Smooth muscle cell (in vitro differentiated cells): ENCODE measurements around the gene RASGRP1. TPM values are rescaled to one million over a fixed set of nuclear protein-coding genes. Genes with fewer than 3 reads are reported as not detected.

Experiments used
- DNase-seq: peaks from one replicate; lab custom pipeline; 2025; ENCODE audit not compliant: unreplicated experiment; lab: John Stamatoyannopoulos, UW
- H2AFZ ChIP-seq: fragments of 200-600 bp; sonication (generic); 2 replicates; pipeline ENCODE4 v1.6.0; 2016; ENCODE audit warnings: antibody characterized with exemption, low read depth, mild to moderate bottlenecking
- H3F3A ChIP-seq: fragments of 200-600 bp; sonication (generic); 2 replicates; pipeline ENCODE4 v1.6.0; 2017; ENCODE audit warnings: antibody characterized with exemption, low read depth
- H3K27ac ChIP-seq: fragments of 200-600 bp; sonication (generic); 2 replicates; pipeline ENCODE4 v1.5.1; 2016; ENCODE audit warnings: low read depth, mild to moderate bottlenecking
- H3K27me3 ChIP-seq: fragments of 200-600 bp; sonication (generic); 2 replicates; pipeline ENCODE4 v1.6.1; 2016; ENCODE audit warnings: low read depth, mild to moderate bottlenecking
- H3K36me3 ChIP-seq: fragments of 200-600 bp; sonication (generic); 2 replicates; pipeline ENCODE4 v1.5.1; 2016; ENCODE audit warnings: low read depth
- H3K4me1 ChIP-seq: fragments of 200-600 bp; sonication (generic); 2 replicates; pipeline ENCODE4 v1.5.1; 2016; ENCODE audit warnings: low read depth
- H3K4me2 ChIP-seq: fragments of 200-600 bp; sonication (generic); 2 replicates; pipeline ENCODE4 v1.6.0; 2016; ENCODE audit warnings: mild to moderate bottlenecking
- H3K4me3 ChIP-seq: fragments of 200-600 bp; sonication (generic); 2 replicates; pipeline ENCODE4 v1.5.1; 2016; ENCODE audit warnings: mild to moderate bottlenecking
- H3K79me2 ChIP-seq: fragments of 200-600 bp; sonication (generic); 2 replicates; pipeline ENCODE4 v1.6.0; 2016; ENCODE audit warnings: low read depth, mild to moderate bottlenecking
- H3K9ac ChIP-seq: fragments of 200-600 bp; sonication (generic); 2 replicates; pipeline ENCODE4 v1.6.0; 2016; ENCODE audit warnings: low read depth
- H3K9me3 ChIP-seq: fragments of 200-600 bp; sonication (generic); replicated peaks from 2 replicates; pipeline ENCODE4 v1.5.1; 2016; ENCODE audit warnings: low read depth
- H4K20me1 ChIP-seq: fragments of 200-600 bp; sonication (generic); 2 replicates; pipeline ENCODE4 v1.6.0; 2016; ENCODE audit warnings: low read depth
- CTCF ChIP-seq: fragments of 200-600 bp; sonication (generic); IDR thresholded peaks from 2 replicates; pipeline ENCODE4 v1.5.1; 2017; ENCODE audit warnings: borderline replicate concordance, mild to moderate bottlenecking, antibody characterized with exemption; ENCODE audit not compliant: insufficient read depth, poor library complexity, severe bottlenecking
- WGBS: methylation state at CpG from one replicate; pipeline ENCODE4 v1.1.7; 2016; ENCODE audit warnings: low lambda C conversion rate; 5-methylcytosine and 5-hydroxymethylcytosine counted together
- polyA plus RNA-seq: library from polyadenylated mRNA; unstranded; fragments of >200 nt; fragmentation: Nextera tagmentation; extraction: Ambion mirVana; gene quantifications from 2 replicates; pipeline ENCODE4 v1.2.1, GENCODE V29; 2016
- total RNA-seq: library from RNA; depleted of rRNA; stranded (reverse); fragments of >200 nt; gene quantifications from 2 replicates; pipeline ENCODE4 v1.2.3, GENCODE V29; 2014

Gene RASGRP1
- total and polyA plus RNA-seq, 2 experiments from 2014 or later = 0.97 to 10.0 TPM

GRCh38 chr15:38539008-38539343, 25.6 kb downstream of the RASGRP1 start:
- Histone ChIP-seq H4K20me1 (no peaks in the 10 kb centered on the region), H3K4me1 (no peaks in the 10 kb centered on the region), H3K4me2 (no peak overlapping the region), H3K4me3 (no peak overlapping the region), H2AFZ (no peak overlapping the region), H3F3A (peaks cover 3% of the 10 kb centered on the region), H3K9me3 (no peaks in the 10 kb centered on the region), H3K79me2 (no peaks in the 10 kb centered on the region), H3K9ac (no peak overlapping the region), H3K27ac (no peak overlapping the region), H3K36me3 (no peaks in the 10 kb centered on the region), H3K27me3 (no peaks in the 10 kb centered on the region)
- TF ChIP-seq CTCF = no peak
- no peak for DNase-seq

- H3K27me3 ChIP-seq = no peaks in the 10 kb centered on the region
- no peaks in the 10 kb centered on the region for H3K79me2 ChIP-seq
- no peak for TF ChIP-seq CTCF
- 94% methylated on average over 8 of the region's 8 CpGs for WGBS
- H2AFZ ChIP-seq = no peak overlapping the region
- no peaks in the 10 kb centered on the region for H3K4me1 ChIP-seq
- H3K36me3 ChIP-seq = no peaks in the 10 kb centered on the region
- H4K20me1 ChIP-seq = no peaks in the 10 kb centered on the region
- H3K4me2 ChIP-seq = no peak overlapping the region
- H3K9ac ChIP-seq = no peak overlapping the region
- no peak overlapping the region for H3K4me3 ChIP-seq
- no peak overlapping the region for H3K27ac ChIP-seq
- peaks cover 3% of the 10 kb centered on the region for H3F3A ChIP-seq
- no peaks in the 10 kb centered on the region for H3K9me3 ChIP-seq
- DNase-seq = no peak
These were observed 26.1 kb downstream of the RASGRP1 start for GRCh38 chr15:38538328-38539007.

GRCh38 chr15:38536201-38536676, 28.4 kb downstream of the RASGRP1 start:
- Histone ChIP-seq H3K4me1 (no peaks in the 10 kb centered on the region), H3F3A (peaks cover 3% of the 10 kb centered on the region), H4K20me1 (no peaks in the 10 kb centered on the region), H3K36me3 (no peaks in the 10 kb centered on the region), H3K27ac (peak overlapping the region; percentile 59), H3K9ac (no peak overlapping the region), H3K79me2 (no peaks in the 10 kb centered on the region), H2AFZ (no peak overlapping the region), H3K27me3 (no peaks in the 10 kb centered on the region), H3K4me2 (no peak overlapping the region), H3K9me3 (no peaks in the 10 kb centered on the region), H3K4me3 (no peak overlapping the region)
- no peak for TF ChIP-seq CTCF
- DNase-seq = no peak
- 71% methylated on average over 3 of the region's 3 CpGs for WGBS
